IMR-90 (cell line): Measurements from ENCODE around the gene KCTD16.

Experiments
- CTCF ChIP-seq: conservative IDR thresholded peaks from 2 replicates; pipeline ENCODE4 v1.5.1; 2012; ENCODE audit warnings: mild to moderate bottlenecking, low read depth, low read length, improper control_type of control experiment
- SMC3 ChIP-seq: fragments of 150-350 bp; IDR thresholded peaks from 2 replicates; pipeline ENCODE4 v1.6.1; 2016; ENCODE audit warnings: low read depth, mild to moderate bottlenecking, antibody characterized with exemption, low read length, moderate library complexity

- no peak for TF ChIP-seq SMC3
- no peak for TF ChIP-seq CTCF
Measured at GRCh38 chr5:144292029-144292428, 121.4 kb downstream of the KCTD16 start.
